HG03432 (cell line): ENCODE data around the gene NFIA.
"Not testable (repeated sequence)": the region's sequence is repeated elsewhere in the genome, so short reads cannot be mapped to it uniquely, and the experiment has no call there.

Experiments
- ATAC-seq: cut with Tn5 transposase; IDR thresholded peaks from one replicate; pipeline ENCODE4 v1.9.1; 2021; ENCODE audit warnings: mild to moderate bottlenecking, moderate library complexity; ENCODE audit not compliant: unreplicated experiment

NFIA gene

DNA sequence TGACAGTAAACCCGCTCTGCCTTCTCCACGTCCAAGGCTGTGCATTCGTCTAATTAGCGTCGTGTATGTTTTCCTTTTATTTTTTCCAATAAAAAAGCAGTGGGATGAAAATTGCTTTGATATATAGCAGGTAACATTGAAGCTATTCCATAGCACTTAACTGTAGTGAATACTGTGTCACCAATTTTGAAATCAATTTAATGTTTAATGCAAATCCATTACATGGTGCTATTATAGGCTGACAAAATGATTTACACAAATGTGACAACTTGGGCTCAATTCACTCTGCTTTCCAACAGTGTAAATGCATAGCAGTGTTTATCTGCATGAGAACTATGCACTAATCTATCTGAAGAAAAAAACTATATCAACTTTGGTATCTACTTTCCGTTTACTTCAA is 377.8 kb downstream of the NFIA start:
- ATAC-seq, result no peak

DNA sequence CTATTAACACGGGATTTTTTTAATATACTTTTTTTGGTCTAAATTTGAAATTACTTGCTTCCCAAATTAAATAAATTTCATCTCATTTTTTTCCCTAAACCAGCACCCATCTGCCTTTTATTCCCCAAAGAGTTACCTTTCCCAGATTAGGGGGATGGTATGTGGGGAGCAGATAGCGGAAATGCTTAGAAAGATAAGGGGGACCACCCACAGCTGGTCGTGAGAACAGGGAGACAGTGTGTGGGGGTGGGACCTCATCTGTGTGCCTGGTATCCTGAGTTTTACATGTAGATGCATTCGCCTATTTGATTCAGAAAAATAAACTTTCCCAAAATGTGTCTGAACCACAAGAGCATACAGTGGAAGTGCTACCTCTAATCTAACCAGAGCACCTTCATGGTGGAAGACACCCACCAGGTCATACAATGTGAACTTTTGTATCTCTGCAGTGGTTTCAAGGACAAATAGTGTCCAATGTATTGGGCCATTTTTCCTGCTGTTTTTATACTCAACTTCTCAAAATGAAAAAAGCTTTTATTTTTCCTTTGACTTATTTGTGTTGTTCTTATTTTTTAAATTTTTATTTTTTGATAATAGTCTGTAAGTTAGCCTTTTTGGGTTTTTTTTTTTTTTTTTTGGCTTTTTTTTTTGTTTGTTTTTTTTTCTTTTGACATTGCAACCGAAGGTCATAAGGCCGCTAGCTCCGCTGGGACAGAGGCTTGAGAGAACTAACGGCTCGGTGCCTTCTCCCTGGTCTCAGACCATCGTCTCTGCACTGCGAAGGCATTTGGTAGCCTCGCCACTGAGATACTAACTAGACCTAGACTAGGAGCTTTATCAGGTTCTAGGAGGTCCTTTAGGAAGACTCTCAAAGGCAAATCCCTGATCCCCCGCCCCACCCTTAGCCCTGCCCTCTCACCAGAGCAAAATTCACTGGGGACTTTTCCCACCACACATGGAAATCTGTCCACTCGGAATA is 379.3 kb downstream of the NFIA start:
- ATAC-seq, result no peak

DNA sequence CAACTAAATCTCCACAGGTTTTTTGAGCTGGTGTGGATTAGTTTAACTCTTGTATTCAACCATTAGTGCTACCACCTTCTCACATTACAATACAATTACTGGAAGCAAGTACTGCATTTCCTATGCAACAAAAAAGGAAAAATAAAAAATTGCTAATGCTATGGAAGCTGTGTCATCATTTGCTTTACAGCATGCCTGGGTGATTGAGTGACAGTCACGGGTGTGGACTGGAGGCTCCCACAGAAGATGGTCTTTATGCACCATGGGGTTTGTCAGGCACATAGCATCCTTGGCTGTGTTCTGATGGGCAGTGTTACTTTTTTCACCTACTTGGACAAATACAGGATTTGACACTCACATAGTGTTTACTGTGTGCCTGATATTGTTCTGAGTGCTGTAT is 380.3 kb downstream of the NFIA start:
- ATAC-seq, result no peak

DNA sequence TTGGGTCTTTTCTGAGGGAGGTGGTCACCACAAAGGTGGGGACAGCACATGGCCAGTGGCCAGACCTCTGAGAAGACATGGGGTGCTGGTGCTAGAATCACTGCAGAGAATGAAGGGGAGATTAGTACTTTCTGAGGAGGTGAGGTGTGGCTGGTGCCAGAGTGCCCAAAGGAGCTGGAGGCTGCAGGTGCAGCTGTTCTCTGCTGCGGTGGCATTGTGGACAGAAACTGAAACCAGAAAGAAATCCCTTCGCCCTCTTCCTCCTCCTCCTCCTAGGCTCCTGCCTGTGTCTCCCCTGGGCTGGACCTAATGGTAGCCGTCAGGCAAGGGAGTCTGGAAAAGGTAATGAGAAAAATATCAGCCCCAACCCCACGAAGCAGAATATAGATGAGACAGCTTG is 380.9 kb downstream of the NFIA start:
- no peak for ATAC-seq

DNA sequence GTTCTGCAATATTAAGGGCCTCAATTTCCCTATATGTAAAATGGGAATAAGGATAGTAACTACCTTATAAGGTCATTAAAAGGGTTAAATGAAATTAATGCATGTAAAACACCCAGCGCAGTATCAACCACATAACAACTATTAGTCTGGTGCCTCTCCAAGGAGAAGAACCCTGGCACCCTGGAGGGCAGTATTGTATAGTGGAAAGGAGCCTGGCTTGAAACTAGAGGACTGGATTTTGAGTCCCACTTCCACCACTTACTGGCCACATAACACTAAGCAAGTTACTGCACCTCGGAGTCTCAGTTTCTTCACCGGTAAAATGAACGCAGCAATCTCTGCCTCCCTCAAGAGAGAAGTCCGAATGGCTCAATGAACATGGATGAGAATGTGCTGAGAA is 385.5 kb downstream of the NFIA start:
- not testable (repeated sequence) for ATAC-seq

DNA sequence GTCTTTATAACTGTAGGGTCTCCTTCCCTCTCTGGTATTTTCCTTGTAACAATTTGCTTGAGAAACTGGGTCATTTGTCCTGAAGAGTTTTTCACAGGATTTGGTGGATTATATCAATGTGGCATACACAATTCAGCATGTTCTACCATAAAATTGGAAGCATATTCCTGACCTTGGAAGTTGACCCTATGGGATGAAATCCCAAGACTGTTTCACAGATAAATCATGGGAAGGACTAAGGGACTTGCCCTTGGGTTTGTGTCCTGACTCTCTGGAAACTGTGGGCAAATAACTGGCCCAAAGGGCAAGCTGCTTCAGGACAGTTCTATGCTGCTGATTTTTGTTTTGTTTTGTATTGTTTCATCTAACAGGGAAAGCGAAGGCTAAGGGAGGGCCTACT is 387.0 kb downstream of the NFIA start:
- ATAC-seq, result no peak

DNA sequence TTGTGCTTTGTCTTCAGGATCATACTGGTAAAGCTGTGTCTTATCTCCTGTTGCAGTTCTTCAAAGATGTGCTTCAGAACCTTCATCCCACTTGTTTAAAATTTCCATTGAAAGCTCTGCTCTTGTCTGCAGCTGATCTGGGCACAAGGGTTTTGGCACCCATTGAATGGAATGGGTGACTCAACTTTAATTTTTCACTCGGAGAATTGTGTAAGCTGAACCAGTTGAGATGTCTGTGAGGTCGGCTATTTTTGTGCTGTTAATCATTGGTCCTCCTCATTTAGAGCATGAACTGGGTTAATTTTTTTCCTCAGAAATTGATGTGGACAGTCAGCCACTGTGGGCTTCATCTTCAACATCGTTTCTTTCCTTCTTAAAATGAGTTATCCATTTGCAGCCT is 390.5 kb downstream of the NFIA start:
- no peak for ATAC-seq

DNA sequence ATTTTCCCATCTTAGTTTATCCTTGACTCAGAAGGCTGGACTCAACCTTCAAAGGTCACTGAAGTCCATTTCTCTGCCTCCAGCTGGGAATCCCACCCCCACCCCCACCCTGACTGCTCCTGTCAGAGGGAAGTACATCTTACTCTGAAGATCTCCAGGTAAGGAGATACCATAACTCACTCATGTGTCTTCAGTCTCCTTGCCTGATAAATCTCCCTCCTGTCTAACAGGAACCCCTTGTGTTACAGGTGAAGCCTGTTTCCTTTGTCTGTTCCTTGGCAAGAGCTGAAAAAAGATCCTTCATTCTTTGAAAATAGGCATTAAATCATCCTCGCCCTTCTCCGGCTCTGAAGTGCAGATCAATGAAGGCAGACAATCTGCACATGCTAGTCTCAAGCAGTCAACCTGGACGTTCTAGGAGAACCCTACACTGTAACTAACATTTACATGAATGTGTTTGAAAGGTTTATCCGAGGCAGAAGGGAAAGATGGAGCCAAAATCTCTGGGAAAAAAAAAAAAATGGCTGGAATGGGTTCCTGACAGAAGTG is 392.0 kb downstream of the NFIA start:
- ATAC-seq, result no peak

DNA sequence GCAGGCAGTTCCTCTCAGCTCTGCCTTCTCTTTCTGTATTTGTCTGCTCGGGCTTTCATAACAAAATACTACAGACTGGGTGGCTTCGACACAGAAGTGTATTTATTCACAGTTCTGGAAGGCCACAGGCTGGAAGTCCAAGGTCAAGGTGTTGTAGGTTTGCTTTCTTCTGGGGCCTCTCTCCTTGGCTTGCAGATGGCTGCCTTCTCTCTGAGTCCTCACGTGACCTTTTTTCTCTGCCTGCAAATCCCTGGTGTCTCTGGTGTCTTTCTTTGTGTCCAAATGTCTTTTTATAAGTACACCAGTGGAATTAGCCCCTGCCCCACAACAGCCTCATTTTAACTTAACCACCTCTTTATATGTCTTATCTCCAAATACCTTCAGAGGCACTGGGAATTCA is 392.6 kb downstream of the NFIA start:
- ATAC-seq, result no peak

DNA sequence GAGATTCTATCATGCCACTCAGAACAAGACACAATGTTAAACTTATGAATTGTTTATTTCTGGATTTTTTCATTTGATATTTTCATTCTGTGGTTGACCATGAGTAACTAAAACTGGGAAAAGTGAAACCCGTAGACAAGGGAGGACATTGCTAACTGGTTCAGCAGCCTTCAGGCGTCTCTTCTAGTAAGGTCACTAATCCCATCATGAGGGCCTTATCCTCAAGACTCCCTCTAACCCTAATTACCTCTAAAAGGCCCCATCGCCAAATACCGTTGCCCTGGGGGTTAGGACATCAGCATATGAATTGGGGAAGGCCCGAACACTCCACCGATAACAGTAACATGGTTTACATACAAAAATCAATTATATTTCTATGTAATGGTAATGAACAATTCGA is 394.9 kb downstream of the NFIA start:
- ATAC-seq, result no peak

DNA sequence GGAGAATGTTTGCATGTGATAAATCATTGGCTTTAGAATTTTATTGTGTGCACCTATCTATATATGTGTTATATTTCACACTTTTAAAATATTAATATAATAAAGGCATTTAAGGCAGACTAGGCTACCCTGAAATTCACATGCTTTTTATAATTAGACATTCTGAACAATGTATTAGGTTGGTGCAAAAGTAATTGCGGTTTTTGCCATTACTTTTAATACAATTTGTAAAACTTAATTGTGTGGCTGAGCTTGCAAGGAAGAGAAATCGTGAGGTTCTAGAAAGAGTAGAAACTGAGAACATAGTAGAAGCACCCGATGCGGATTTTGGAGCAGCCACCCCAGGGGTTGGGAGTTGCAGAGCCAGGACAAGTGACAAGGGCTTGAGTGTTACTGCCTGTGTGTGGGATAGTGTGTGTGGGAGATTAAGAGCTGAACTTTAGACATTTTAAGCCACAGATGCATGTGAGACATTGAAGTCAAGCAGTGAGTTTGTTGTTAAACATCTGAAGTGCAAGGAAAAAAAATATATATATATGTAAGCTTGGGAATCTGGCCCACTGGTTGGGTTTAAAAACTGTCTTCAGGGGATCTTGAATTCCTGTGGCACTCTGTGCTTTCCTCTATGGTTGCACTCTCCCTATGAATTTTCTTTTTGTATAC is 398.0 kb downstream of the NFIA start:
- ATAC-seq, result no peak

DNA sequence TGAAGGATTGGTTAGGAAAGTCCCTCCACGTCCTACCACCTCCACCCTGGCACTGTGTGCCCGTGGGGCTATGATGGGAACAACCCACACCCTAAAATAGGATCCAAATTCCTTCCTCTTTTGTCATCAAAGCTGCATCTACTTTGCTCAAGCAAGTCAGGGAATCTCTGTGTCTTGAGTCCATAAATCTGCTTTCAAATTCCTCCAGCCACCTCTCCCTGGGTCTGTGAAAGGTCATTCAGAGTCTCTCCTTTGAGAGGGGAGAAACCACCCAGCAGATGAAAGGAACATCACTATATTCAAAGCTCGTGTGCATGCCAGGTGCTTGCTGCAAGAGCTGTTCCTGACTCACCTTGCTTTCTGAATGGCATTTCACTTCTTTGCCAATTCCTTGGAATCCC is 399.0 kb downstream of the NFIA start:
- ATAC-seq, result no peak

DNA sequence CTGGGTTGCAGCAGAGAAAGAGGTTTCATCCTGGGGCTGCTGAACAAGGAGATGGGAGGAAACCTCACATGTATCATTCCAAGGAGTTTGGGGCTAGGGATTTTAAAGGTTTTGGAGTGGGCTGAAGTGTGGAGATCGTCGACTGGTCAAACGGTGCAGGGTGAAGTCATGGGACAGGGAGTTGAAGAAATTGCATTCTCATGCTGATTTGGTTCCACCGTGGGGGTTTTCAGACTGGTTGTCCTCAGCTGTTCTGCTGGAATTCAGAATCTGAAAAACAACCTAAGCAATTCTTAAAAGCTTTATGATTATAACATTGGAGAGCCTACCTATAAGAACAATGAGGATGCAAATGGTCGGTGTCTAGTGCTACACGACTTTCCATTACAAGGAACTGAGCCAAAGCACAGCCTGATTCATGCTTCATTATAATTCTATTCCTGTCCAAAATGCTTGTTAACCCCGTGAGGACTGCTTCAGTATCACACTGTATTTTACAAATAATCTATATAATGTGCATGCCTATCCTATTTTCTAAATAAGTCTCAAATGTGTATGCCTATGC is 399.9 kb downstream of the NFIA start:
- ATAC-seq, result no peak

DNA sequence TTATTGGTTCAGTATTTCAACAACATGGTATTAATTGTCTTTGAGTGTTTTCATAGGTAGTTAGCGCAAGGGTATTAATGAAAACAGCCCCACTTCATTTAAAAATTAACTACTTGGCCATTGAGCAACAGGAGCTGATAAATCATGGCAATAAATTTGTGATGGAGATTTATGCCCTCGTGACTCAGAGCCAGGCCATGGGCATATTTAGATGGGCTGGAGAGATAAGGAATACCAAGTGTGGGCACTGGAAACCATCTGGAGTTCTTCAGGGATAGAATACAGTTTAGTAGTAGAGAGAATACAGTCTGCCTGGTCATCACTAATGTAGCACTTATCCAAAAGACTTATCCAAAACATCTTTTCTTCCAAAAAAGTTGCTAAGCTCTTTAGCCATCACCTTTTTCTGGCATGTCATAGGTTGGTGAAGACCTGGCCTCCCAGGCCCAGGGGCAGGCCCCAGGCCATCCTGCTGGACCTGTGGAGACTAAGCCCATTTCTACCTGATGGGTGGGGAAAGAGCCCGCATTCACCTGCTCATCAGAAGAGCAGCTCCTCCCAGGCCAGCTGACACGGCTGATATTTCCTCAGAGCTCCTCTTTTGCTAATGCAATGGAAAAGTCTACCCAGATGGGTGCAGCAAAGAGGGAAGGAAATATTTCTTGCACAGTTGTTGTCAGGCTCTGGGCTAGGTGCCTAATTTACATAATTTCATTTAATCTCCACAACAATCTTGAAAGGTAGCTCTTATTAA is 404.6 kb downstream of the NFIA start:
- no peak for ATAC-seq

DNA sequence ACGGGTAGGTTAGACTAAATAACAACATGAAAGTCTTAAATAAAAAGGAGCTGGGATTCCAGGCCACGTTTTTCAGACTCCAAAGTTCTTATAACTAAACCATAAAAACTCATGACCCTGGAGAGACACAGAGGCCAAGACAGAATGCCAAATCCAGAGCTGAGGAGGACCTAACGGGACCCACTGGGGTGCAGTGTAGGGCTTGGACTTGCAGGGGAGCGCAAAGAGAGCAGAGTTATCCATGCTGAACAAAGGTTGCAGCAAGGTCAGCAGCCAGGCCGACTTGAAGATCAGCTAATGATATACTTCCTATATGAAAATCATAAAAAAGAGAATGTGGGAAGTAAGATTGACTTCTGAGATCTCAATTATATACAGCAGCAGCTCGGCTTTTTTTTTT is 405.4 kb downstream of the NFIA start:
- ATAC-seq, result no peak

DNA sequence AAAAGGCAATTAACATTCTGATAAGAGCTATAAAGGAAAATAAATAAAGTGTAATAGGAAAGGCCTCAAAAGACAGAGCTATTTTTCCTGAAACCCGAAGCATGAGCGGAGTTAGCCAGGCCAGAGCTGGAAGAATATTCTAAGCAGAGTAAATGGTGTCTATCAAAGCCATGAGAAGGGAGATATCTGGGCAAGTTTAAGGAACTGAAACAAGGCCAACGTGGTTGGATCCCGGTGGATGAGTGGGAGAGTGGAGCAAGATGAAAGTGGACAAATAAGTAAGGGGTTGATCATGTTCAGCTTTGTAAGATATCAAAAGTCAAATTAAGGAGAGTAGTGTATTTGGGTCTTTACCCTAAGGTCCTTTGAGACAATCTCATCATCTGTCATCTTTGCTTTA is 408.6 kb downstream of the NFIA start:
- no peak for ATAC-seq

DNA sequence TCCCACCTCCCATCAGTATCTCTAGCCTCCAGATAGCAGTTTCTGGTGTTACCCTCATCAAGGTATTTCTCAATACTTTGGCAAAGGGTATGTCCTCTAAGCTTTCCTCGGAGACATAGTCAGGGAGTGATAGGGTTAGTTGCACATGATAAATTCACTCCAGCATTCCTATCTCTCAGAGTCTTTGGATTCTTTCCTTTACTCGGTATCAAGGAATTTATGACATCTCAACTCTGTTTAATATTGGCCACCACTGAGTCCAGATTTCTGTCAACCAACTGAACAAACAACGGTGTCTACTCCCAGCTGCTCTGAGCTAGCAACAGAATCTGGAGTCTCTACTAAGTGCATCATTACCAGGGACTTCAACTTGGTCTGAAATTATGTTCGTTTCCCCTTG is 409.1 kb downstream of the NFIA start:
- no peak for ATAC-seq

DNA sequence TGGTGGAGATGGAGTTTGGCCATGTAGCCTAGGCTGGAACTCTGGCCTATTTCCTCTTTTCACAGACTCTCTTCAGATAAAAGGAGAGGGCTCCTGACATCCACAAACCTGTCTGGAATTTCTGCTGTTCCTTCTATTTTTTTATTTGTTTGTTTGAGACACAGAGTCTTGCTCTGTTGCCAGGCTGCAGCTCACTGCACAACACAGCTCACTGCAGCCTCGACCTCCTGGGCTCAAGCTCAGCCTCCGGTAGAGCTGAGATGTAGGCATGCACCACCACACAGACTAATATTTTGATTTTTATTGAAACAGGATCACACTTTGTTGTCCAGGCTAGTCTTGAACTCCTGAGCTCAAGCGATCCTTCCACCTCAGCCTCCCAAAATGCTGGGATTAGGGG is 411.6 kb downstream of the NFIA start:
- ATAC-seq, result no peak

DNA sequence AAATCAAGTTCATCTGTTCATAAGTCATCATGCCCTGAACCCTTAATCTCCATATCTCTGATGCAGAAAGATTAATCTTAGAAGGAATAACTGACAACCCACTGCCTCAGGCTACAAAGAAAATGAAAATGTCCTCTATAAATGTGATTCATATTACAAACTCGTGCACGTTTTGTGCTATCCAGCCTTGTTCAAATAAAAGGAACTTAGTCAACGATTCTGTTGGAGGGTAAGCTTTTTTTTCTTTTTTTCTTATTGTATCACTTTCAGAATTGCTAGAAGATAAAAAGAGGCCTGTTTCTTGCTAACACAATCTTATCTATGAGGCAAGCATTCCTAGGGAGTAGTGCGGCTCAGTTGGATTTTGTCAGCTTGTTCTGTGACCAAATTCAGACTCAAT is 414.1 kb downstream of the NFIA start:
- no peak for ATAC-seq

DNA sequence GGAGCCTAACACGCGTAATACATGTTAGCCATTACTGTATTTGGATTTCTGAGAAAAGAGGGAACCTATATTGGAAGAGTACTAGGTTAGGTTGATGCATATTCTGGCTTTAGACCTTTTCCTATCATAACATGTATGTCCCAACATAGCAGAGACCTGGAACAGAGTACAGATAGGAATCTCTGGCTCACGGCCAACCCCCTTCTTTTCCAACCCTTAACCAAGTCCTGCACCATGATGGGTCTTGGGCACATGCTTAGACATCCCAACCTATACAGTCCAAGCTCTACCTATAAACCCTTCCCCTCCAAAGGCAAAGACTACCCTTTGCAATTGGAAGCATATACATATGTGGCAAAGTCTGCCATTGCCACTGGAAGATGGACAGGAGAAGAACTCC is 414.7 kb downstream of the NFIA start:
- ATAC-seq, result no peak

DNA sequence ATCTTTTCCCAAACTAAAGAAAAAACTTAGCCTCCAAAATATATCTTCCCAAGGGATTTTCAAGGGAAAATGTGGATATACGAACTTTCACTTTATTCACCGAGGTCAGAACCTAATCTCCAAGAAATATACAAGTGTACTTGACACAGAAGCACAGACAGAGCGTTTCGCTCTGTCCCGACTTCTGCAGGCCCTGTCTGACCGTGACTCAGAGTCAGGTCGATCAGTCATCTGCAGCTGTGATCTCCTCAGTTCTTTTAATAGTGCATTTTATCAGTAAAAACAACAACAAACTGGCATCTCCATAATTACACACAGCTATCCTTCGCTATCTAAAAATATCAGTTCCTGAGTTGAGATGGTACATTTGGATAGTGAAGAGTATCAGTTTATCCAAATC is 416.0 kb downstream of the NFIA start:
- no peak for ATAC-seq
